SK-N-SH treated with all-trans-retinoic acid at 6 μM for 48 hours (cell line): ENCODE measurements around the gene TP53.

ENCODE experiments used
- ATAC-seq: fragments of 200-7000 bp; cut with Tn5 transposase; 3 replicates; pipeline ENCODE4 v1.9.1; 2020; ENCODE audit warnings: mild to moderate bottlenecking, moderate library complexity
- ARNTL ChIP-seq: fragments of 450-650 bp; formaldehyde crosslinking; IDR thresholded peaks from 2 replicates; pipeline ENCODE4 v1.5.0; 2020; ENCODE audit warnings: low read depth, mild to moderate bottlenecking, moderate library complexity, borderline replicate concordance
- BACH2 ChIP-seq: fragments of 250-450 bp; sonication (Bioruptor Pico); IDR thresholded peaks from 2 replicates; pipeline ENCODE4 v1.9.0; 2021; ENCODE audit warnings: mild to moderate bottlenecking, borderline replicate concordance
- CSDC2 ChIP-seq: fragments of 250-450 bp; sonication (Bioruptor Pico); IDR thresholded peaks from 2 replicates; pipeline ENCODE4 v1.5.0; 2020; ENCODE audit warnings: mild to moderate bottlenecking, moderate library complexity
- CSRNP3 ChIP-seq: fragments of 250-450 bp; sonication (Bioruptor Pico); IDR thresholded peaks from 2 replicates; pipeline ENCODE4 v1.5.1; 2021; ENCODE audit warnings: mild to moderate bottlenecking, moderate library complexity
- ESRRG ChIP-seq: fragments of 250-450 bp; sonication (Bioruptor Pico); IDR thresholded peaks from 2 replicates; pipeline ENCODE4 v1.6.1; 2021; ENCODE audit warnings: mild to moderate bottlenecking
- GLIS3 ChIP-seq: fragments of 250-450 bp; sonication (Bioruptor Pico); IDR thresholded peaks from 2 replicates; pipeline ENCODE4 v1.5.0; 2020; ENCODE audit warnings: mild to moderate bottlenecking, moderate library complexity
- ISL1 ChIP-seq: fragments of 250-450 bp; sonication (Bioruptor Pico); IDR thresholded peaks from 2 replicates; pipeline ENCODE4 v2.1.2; 2022; ENCODE audit warnings: mild to moderate bottlenecking, moderate library complexity
- OSR1 ChIP-seq: fragments of 250-450 bp; sonication (Bioruptor Pico); IDR thresholded peaks from 2 replicates; pipeline ENCODE4 v1.8.0; 2022; ENCODE audit warnings: moderate library complexity, mild to moderate bottlenecking, inconsistent platforms
- RARB ChIP-seq: fragments of 250-450 bp; sonication (Bioruptor Pico); IDR thresholded peaks from 2 replicates; pipeline ENCODE4 v1.8.0; 2021; ENCODE audit warnings: mild to moderate bottlenecking, moderate library complexity
- SNAI2 ChIP-seq: fragments of 250-450 bp; sonication (Bioruptor Pico); IDR thresholded peaks from 2 replicates; pipeline ENCODE4 v1.5.0; 2020; ENCODE audit warnings: mild to moderate bottlenecking, moderate library complexity
- TCF4 ChIP-seq: fragments of 250-450 bp; sonication (Bioruptor Pico); IDR thresholded peaks from 2 replicates; pipeline ENCODE4 v1.8.0; 2021; ENCODE audit warnings: mild to moderate bottlenecking, moderate library complexity, borderline replicate concordance
- TOX ChIP-seq: fragments of 250-450 bp; sonication (Bioruptor Pico); IDR thresholded peaks from 2 replicates; pipeline ENCODE4 v1.8.0; 2021; ENCODE audit warnings: mild to moderate bottlenecking, moderate library complexity, borderline replicate concordance
- TSHZ2 ChIP-seq: fragments of 250-450 bp; sonication (Bioruptor Pico); IDR thresholded peaks from 2 replicates; pipeline ENCODE4 v1.5.0; 2020; ENCODE audit warnings: mild to moderate bottlenecking, moderate library complexity
- ZC3H10 ChIP-seq: fragments of 250-450 bp; sonication (Bioruptor Pico); IDR thresholded peaks from 2 replicates; pipeline ENCODE4 v1.5.1; 2021; ENCODE audit warnings: mild to moderate bottlenecking, moderate library complexity
- ZFP30 ChIP-seq: fragments of 450-650 bp; formaldehyde crosslinking; IDR thresholded peaks from 2 replicates; pipeline ENCODE4 v1.5.0; 2022; ENCODE audit warnings: mild to moderate bottlenecking, moderate library complexity
- ZNF565 ChIP-seq: fragments of 450-650 bp; formaldehyde crosslinking; conservative IDR thresholded peaks from 2 replicates; pipeline ENCODE4 v1.5.0; 2020; ENCODE audit warnings: low read depth, mild to moderate bottlenecking, moderate library complexity
- ZNF70 ChIP-seq: fragments of 450-650 bp; formaldehyde crosslinking; IDR thresholded peaks from 2 replicates; pipeline ENCODE4 v1.5.0; 2020; ENCODE audit warnings: mild to moderate bottlenecking, moderate library complexity
- ZNF8 ChIP-seq: fragments of 450-650 bp; formaldehyde crosslinking; IDR thresholded peaks from 2 replicates; pipeline ENCODE4 v1.5.0; 2020; ENCODE audit warnings: mild to moderate bottlenecking, moderate library complexity

Gene TP53

GRCh38 chr17:7701681-7702080, 14.4 kb upstream of the TP53 start (continued):
- no peak for TF ChIP-seq ESRRG
- no peak for TF ChIP-seq CSDC2 (CRISPR knock-in tag)
- no peak for TF ChIP-seq TCF4 (CRISPR knock-in tag)
- TF ChIP-seq BACH2 (CRISPR knock-in tag): no peak
- no peak for TF ChIP-seq SNAI2 (CRISPR knock-in tag)
- no peak for TF ChIP-seq ISL1 (CRISPR knock-in tag)

- no peak for ATAC-seq
- TF ChIP-seq ISL1 (CRISPR knock-in tag) (no peak), CSRNP3 (CRISPR knock-in tag) (no peak), ARNTL (CRISPR knock-in tag) (no peak), TSHZ2 (no peak), OSR1 (CRISPR knock-in tag) (no peak), RARB (CRISPR knock-in tag) (no peak), ZNF70 (CRISPR knock-in tag) (no peak)
Measured at GRCh38 chr17:7700510-7700909, 13.2 kb upstream of the TP53 start.

- no peak for TF ChIP-seq GLIS3 (CRISPR knock-in tag)
- no peak for TF ChIP-seq ESRRG
- TF ChIP-seq ZFP30 (CRISPR knock-in tag): no peak
- TF ChIP-seq TCF4 (CRISPR knock-in tag): no peak
- no peak for TF ChIP-seq TOX (CRISPR knock-in tag)
- no peak for TF ChIP-seq ZNF565 (CRISPR knock-in tag)
- no peak for TF ChIP-seq ZC3H10 (CRISPR knock-in tag)
- no peak for ATAC-seq
Measured at GRCh38 chr17:7697828-7698588, 10.7 kb upstream of the TP53 start.

GRCh38 chr17:7695586-7695985, 8.3 kb upstream of the TP53 start:
- no peak for ATAC-seq
- TF ChIP-seq CSRNP3 (CRISPR knock-in tag): no peak
- no peak for TF ChIP-seq RARB (CRISPR knock-in tag)
- TF ChIP-seq OSR1 (CRISPR knock-in tag): no peak

GRCh38 chr17:7688808-7689316, 1.6 kb upstream of the TP53 start:
- ATAC-seq: no peak
- no peak for TF ChIP-seq CSRNP3 (CRISPR knock-in tag)
- no peak for TF ChIP-seq ZNF8 (CRISPR knock-in tag)
